Endothelial cell of umbilical vein (primary cell): Measurements from ENCODE around the gene TRIM24. TPM values are rescaled to one million over a fixed set of nuclear protein-coding genes. Genes with fewer than 3 reads are reported as not detected.

Source experiments
- BruUV-seq: library from RNA; stranded (reverse); fragments of 400-500 nt; replicated peaks from 2 replicates; lab custom pipeline; 2021; lab: Mats Ljungman, UMichigan
- CTCF ChIA-PET: fragments of 300-600, 350-600 bp; sonication (Branson Sonifier 250); formaldehyde crosslinking; loops from one replicate; lab custom pipeline; 2021; ENCODE audit warnings: antibody characterized with exemption, inconsistent platforms; lab: Charles Lee
- POLR2A ChIA-PET: fragments of 300-600, 350-600 bp; sonication (Branson Sonifier 250); formaldehyde crosslinking; loops from one replicate; lab custom pipeline; 2021; ENCODE audit warnings: antibody characterized with exemption, inconsistent platforms; lab: Charles Lee
- DNase-seq: peaks from one replicate; pipeline ENCODE4 v3.0.0-alpha.2; 2011; ENCODE audit warnings: low read depth, low spot score
- FAIRE-seq: peaks from 2 replicates; lab custom pipeline; 2011; peaks lifted over from hg19 to GRCh38; lab: Jason Lieb, UNC
- H2AFZ ChIP-seq: 2 replicates; pipeline ENCODE4 v1.6.0; 2012; ENCODE audit warnings: low read depth, low read length, control low read depth, inconsistent platforms
- H3K27ac ChIP-seq: 2 replicates; pipeline ENCODE4 v1.5.1; 2011; ENCODE audit warnings: low read depth, mild to moderate bottlenecking, control low read depth, low read length, moderate library complexity; ENCODE audit not compliant: insufficient read depth
- H3K27me3 ChIP-seq, 2 experiments: 2 replicates each; pipeline versions ENCODE4 v1.6.0 to v1.6.1; 2011; ENCODE audit warnings: low read length in 2 of 2, mixed read lengths in 1 of 2; ENCODE audit not compliant: control insufficient read depth in 2 of 2, insufficient read depth in 2 of 2
- H3K36me3 ChIP-seq, 2 experiments: 2 replicates in 1 of 2; 3 replicates in 1 of 2; pipeline ENCODE4 v1.5.1; 2011; ENCODE audit warnings: low read length in 2 of 2, mild to moderate bottlenecking in 1 of 2, moderate library complexity in 1 of 2; ENCODE audit not compliant: control insufficient read depth in 2 of 2, insufficient read depth in 2 of 2; ENCODE audit errors: extremely low read depth in 1 of 2
- H3K4me1 ChIP-seq: 3 replicates; pipeline ENCODE4 v1.5.1; 2011; ENCODE audit warnings: mild to moderate bottlenecking, low read length; ENCODE audit not compliant: control insufficient read depth, insufficient read depth; ENCODE audit errors: extremely low read depth
- H3K4me2 ChIP-seq: 2 replicates; pipeline ENCODE4 v1.6.1; 2011; ENCODE audit warnings: low read length, control low read depth, mixed read lengths; ENCODE audit not compliant: insufficient read depth
- H3K4me3 ChIP-seq, 3 experiments: fragments of 200-600 bp in 1 of 3; sonication (generic), shearing (Covaris generic) in 1 of 3; replicated peaks in 1 of 3; 2 replicates each; pipeline ENCODE4 v1.5.1; 2011 to 2016; ENCODE audit warnings: control low read depth in 3 of 3, low read length in 3 of 3, mild to moderate bottlenecking in 2 of 3, inconsistent platforms in 1 of 3, low read depth in 1 of 3, moderate library complexity in 1 of 3; ENCODE audit not compliant: insufficient read depth in 1 of 3
- H3K79me2 ChIP-seq: 2 replicates; pipeline ENCODE4 v1.6.0; 2012; ENCODE audit warnings: low read length, inconsistent platforms; ENCODE audit not compliant: control insufficient read depth, insufficient read depth
- H3K9ac ChIP-seq: replicated peaks from 2 replicates; pipeline ENCODE3; 2011; ENCODE audit warnings: low read length, control low read depth; ENCODE audit not compliant: insufficient read depth; ENCODE audit errors: extremely low read depth
- H3K9me1 ChIP-seq: replicated peaks from 3 replicates; pipeline ENCODE4 v1.6.0; 2011; ENCODE audit warnings: mild to moderate bottlenecking, low read length; ENCODE audit not compliant: control insufficient read depth, insufficient read depth; ENCODE audit errors: extremely low read depth
- H3K9me3 ChIP-seq: replicated peaks from 2 replicates; pipeline ENCODE4 v1.5.1; 2012; ENCODE audit warnings: low read length, inconsistent platforms; ENCODE audit not compliant: control insufficient read depth, insufficient read depth
- H4K20me1 ChIP-seq: replicated peaks from 2 replicates; pipeline ENCODE3; 2011; ENCODE audit warnings: mild to moderate bottlenecking, low read length; ENCODE audit not compliant: control insufficient read depth, insufficient read depth; ENCODE audit errors: extremely low read depth
- EZH2 ChIP-seq: IDR thresholded peaks from 2 replicates; pipeline ENCODE4 v1.6.1; 2012; ENCODE audit warnings: borderline replicate concordance, low read depth, mild to moderate bottlenecking, moderate library complexity, low read length, inconsistent platforms; ENCODE audit not compliant: severe bottlenecking
- FOS ChIP-seq: IDR thresholded peaks from 2 replicates; pipeline ENCODE4 v1.6.1; 2011; ENCODE audit warnings: mild to moderate bottlenecking, low read length, moderate library complexity, borderline replicate concordance; ENCODE audit not compliant: insufficient read depth
- GATA2 ChIP-seq: IDR thresholded peaks from 2 replicates; pipeline ENCODE4 v1.7.0; 2011; ENCODE audit warnings: low read depth, mild to moderate bottlenecking, moderate library complexity, mixed read lengths, low read length; ENCODE audit not compliant: insufficient read length, insufficient read depth
- JUN ChIP-seq: IDR thresholded peaks from 2 replicates; pipeline ENCODE4 v1.6.1; 2011; ENCODE audit warnings: borderline replicate concordance, low read depth; ENCODE audit not compliant: insufficient read length, insufficient read depth
- MYC ChIP-seq: IDR thresholded peaks from one replicate; pipeline ENCODE4 v1.6.1; 2011; ENCODE audit warnings: mild to moderate bottlenecking, low read depth, low read length
- POLR2A ChIP-seq: IDR thresholded peaks from 2 replicates; pipeline ENCODE4 v1.6.1; 2012; ENCODE audit warnings: low read depth, mild to moderate bottlenecking, control low read depth, low read length
- POLR2AphosphoS5 ChIP-seq: IDR thresholded peaks from 2 replicates; pipeline ENCODE4 v1.6.1; 2012; ENCODE audit warnings: low read depth, mild to moderate bottlenecking, control low read depth, low read length, moderate library complexity; ENCODE audit not compliant: insufficient read depth
- dilution Hi-C: fragments of 300-500 bp; cut with MboI; formaldehyde crosslinking; loops from one replicate; pipeline ENCODE4 v1.15.0; 2019; ENCODE audit warnings: low sequenced_read_pairs; ENCODE audit not compliant: extremely low pct_ligation_motif_present
- intact Hi-C: fragments of 100-400 bp; cut with micrococcal nuclease; formaldehyde crosslinking; loops from one replicate; pipeline ENCODE4 v1.10.0; 2022
- polyA plus RNA-seq, 4 experiments: library from polyadenylated mRNA; depleted of rRNA in 3 of 4; stranded (reverse) in 3 of 4; unstranded in 1 of 4; fragments of >200 nt; gene quantifications; 2 replicates each; pipeline versions ENCODE4 v1.2.1 to v1.2.3, GENCODE V29; 2011 to 2012; ENCODE audit warnings: missing spikeins in 1 of 4
- total RNA-seq: library from RNA; stranded (reverse); gene quantifications from 2 replicates; pipeline ENCODE4 v1.2.3, GENCODE V29; 2021
- TF ChIP-seq, protein P1 (sequence below), 2 donors: IDR thresholded peaks; 1 replicate in 1 of 2; 2 replicates in 1 of 2; pipeline ENCODE4 v1.5.1; 2011; ENCODE audit warnings: low read length in 2 of 2, mild to moderate bottlenecking in 2 of 2, moderate library complexity in 2 of 2, control low read depth in 1 of 2, inconsistent platforms in 1 of 2, low read depth in 1 of 2; ENCODE audit not compliant: insufficient read depth in 1 of 2; ENCODE audit errors: extremely low read depth in 1 of 2
- TF ChIP-seq, protein P2 (sequence below): IDR thresholded peaks from 2 replicates; pipeline ENCODE4 v1.6.1; 2011; ENCODE audit not compliant: insufficient read depth, insufficient read length

The TRIM24 gene
- total and polyA plus RNA-seq, 2 donors (not counting 3 experiments of a cell fraction or from before 2014, with no cell fraction given), result 9.1 to 26.1 TPM

DNA sequence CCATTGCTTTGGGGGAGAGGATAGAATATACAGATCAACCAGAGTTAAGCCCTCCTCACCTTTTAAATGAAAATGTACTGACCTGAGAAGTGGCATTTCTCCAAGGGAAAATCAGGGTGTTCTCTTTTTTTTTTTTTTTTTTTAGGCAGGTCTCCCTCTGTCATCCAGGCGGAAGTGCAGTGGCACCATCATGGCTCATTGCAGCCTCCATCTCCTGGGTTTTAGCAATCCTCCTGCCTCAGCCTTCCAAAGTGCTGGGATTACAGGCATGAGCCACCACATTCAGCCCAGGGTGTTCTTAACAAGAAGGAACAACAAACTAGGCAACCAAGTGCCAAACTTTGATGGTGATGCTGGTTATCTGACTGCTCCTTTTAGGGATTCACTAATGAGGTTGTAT lies 130.1 kb downstream of the TRIM24 start:
- Histone ChIP-seq H3K9me3 (no peaks in the 10 kb centered on the region), H3K79me2 (no peaks in the 10 kb centered on the region), H3K4me2 (no peak overlapping the region), H3K27ac (no peak overlapping the region), H3K36me3 (peaks cover 0 to 5% of the 10 kb centered on the region in 2 experiments), H3K9me1 (no peaks in the 10 kb centered on the region), H3K9ac (no peak overlapping the region), H3K4me1 (no peaks in the 10 kb centered on the region), H3K4me3 (no peak overlapping the region), H3K27me3 (no peaks in the 10 kb centered on the region), H2AFZ (no peak overlapping the region), H4K20me1 (no peaks in the 10 kb centered on the region)
- no peak for DNase-seq
- ChIA-PET CTCF (no interaction called here), POLR2A (no interaction called here)
- no TSS peak for BruUV-seq
- intact Hi-C loops, result no loop called here
- FAIRE-seq, result no peak
- TF ChIP-seq, protein P1, sequence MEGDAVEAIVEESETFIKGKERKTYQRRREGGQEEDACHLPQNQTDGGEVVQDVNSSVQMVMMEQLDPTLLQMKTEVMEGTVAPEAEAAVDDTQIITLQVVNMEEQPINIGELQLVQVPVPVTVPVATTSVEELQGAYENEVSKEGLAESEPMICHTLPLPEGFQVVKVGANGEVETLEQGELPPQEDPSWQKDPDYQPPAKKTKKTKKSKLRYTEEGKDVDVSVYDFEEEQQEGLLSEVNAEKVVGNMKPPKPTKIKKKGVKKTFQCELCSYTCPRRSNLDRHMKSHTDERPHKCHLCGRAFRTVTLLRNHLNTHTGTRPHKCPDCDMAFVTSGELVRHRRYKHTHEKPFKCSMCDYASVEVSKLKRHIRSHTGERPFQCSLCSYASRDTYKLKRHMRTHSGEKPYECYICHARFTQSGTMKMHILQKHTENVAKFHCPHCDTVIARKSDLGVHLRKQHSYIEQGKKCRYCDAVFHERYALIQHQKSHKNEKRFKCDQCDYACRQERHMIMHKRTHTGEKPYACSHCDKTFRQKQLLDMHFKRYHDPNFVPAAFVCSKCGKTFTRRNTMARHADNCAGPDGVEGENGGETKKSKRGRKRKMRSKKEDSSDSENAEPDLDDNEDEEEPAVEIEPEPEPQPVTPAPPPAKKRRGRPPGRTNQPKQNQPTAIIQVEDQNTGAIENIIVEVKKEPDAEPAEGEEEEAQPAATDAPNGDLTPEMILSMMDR (IDR thresholded peaks at IDR 0.05; ENCODE audit: extremely low read depth in 1 of 2, insufficient read depth in 1 of 2, low read depth in 1 of 2, low read length in 2 of 2), result no peak
- TF ChIP-seq POLR2AphosphoS5 (no peak), EZH2 (no peak), JUN (no peak), MYC (no peak), POLR2A (no peak), FOS (no peak), GATA2 (no peak)
- TF ChIP-seq, protein P2, sequence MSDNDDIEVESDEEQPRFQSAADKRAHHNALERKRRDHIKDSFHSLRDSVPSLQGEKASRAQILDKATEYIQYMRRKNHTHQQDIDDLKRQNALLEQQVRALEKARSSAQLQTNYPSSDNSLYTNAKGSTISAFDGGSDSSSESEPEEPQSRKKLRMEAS, result no peak
- dilution Hi-C loops, result no loop called here
